ACHN (cell line): Measurements from ENCODE around the gene RSPO3.
"Not testable (repeated sequence)": the region's sequence is repeated elsewhere in the genome, so short reads cannot be mapped to it uniquely, and the experiment has no call there.

Experiments
- DNase-seq: peaks from one replicate; pipeline ENCODE4 v3.0.0-alpha.2; 2015
- in situ Hi-C: cut with HindIII; loops from 2 replicates; pipeline ENCODE4 v1.10.0; 2017; ENCODE audit warnings: low sequenced_read_pairs, low pct_ligation_motif_present, low pct_unique_long_range_greater_than_20kb

RSPO3 gene, protein sequence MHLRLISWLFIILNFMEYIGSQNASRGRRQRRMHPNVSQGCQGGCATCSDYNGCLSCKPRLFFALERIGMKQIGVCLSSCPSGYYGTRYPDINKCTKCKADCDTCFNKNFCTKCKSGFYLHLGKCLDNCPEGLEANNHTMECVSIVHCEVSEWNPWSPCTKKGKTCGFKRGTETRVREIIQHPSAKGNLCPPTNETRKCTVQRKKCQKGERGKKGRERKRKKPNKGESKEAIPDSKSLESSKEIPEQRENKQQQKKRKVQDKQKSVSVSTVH

DNA sequence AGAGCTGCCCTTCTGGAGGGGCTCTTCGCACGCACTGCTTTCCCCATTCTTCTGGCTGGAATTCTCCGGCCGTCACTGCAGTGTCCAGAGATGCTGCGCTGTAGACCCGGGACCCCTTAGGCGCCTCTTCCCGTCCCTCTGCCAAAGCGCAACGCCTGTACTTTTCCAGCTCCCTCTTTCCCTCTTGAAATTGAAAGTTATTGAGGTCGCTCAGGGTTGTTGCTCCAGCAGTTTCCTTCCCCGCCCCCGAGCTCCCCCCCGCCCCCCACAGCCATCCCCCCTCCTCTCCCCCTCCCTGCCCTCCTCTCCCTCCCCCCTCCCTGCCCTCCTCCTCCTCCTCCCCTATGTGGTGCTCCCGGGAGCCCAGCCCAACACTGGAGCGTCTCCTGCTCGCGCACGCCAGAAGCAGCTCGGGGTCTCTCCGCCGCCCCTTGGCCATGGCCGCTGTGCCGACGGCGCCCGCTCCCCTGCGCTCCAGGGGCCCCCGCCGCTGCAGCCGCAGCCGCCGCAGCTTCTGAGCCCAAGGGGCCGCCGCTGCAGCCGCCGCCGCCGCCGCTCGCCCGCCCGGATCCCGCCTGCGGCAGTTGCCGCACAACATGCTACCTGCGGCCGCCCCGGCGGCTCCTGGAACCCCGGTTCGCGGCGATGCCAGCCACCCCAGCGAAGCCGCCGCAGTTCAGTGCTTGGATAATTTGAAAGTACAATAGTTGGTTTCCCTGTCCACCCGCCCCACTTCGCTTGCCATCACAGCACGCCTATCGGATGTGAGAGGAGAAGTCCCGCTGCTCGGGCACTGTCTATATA is at the start of gene RSPO3:
Gene RSPO3, plus strand, starts transcription at position 374 of the 804 bp plus-strand sequence. CDS start 522 bp downstream, outside the sequence.
- DNase-seq, result peak; percentile 37
- in situ Hi-C loops, result loop anchor here (25.0 kb wide), 1 partner anchor 306 kb away; no protein-coding TSS in a partner anchor

DNA sequence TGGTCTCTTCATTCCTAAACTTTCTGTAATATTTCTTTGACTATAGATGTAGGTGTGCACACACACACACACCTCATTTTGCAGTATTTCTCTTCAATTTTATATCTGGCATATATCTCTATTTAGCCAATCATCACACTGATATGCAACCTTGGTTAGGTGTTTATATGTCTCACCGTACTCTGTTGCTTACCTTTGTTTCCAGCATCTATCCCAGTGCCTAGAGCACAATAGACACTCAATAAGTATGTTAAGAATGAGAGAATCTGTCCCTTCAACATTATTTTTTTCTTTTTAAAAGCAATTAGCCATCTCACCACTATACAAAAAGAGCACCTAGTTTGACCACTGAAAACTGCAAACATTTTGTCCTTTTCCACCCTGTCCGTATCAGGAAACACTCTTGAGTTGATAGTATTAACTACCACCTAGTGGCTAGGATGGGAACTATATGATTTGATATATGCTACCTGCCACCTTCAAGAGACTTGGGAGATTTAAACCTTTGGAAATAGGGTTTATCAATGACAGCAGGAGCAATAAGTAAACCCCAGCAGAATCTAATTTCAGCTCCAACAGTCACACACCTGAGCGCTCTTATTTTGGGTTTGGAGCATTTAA is 48.7 kb upstream of the RSPO3 start:
- in situ Hi-C loops, result no loop called here
- peak; percentile 46 for DNase-seq

DNA sequence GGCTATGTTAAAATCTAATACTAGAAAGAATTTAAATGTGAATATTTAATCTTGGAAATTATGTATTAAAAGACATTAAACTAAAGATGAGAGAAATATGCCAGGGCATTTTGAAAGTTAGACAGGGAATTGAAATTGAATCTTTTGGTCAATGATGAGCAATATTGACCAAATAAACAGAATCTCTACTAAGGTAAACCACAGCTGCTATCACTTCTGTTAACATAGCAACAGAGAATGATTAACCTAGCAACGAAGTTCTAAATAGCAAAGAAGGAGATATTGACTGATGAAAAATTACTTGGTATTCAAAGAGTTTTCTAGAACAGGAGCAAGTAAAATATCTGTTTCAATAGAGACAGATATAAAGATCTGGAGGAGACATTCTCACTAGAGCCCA is 45.2 kb upstream of the RSPO3 start:
- DNase-seq, result no peak
- in situ Hi-C loops, result no loop called here

DNA sequence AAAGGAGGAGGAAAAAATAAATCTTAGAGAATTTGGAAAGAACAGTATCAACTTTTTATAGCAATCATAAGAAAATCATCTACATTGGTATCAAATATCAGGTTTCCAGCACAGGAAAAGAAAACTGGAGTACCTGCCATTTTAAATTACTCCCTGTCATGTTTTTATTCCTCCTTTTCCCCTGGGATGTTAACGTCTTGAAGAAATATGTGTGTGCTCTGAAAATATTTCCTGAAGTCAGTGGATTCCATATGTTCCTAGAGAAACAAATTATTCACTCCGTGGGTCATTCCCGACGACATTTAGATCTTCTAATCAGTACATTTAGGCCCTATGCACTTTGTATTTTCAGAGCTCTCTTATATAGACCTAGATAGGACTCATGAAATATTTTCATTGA is 42.0 kb upstream of the RSPO3 start:
- in situ Hi-C loops, result no loop called here

DNA sequence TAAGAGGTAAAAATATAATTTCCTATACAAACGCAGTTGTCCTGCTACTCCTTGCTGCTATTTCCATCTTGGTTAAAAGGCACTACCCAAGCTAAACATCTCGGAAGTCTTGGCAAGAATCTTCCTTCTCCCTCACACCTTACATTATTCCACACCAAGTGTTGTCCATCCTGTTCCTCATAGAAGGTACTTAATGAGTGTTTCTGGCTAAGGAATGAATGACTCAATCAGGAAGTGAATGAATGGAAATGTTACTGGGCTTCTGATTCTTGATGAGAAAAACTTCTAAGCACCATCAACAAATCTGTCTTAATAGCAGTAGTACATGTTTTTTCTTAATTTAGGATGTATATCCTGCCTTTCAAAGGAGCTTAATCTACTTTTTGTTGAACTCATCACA is 40.6 kb upstream of the RSPO3 start:
- in situ Hi-C loops, result no loop called here
- DNase-seq, result no peak

More for the DNA sequence above, 42.0 kb upstream of the RSPO3 start:
- no peak for DNase-seq

DNA sequence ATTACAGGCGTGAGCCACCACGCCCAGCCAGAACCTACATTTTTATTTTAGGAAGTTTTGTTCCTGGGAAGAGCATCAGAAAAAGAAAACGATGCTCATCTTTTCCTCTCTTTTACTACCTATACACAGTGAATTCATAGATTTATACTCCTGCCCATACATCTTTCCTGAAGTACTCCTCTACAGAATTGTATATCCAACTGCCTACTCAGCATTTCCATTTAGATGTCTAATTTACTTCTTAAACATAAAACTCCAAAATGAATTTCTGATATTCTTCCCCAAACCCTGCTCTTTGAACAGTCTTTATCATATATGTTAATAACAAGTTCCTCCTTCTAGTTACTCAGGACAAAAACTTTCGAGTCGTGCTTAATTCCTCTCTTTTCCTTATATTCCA is 39.8 kb upstream of the RSPO3 start:
- in situ Hi-C loops, result no loop called here
- no peak for DNase-seq

DNA sequence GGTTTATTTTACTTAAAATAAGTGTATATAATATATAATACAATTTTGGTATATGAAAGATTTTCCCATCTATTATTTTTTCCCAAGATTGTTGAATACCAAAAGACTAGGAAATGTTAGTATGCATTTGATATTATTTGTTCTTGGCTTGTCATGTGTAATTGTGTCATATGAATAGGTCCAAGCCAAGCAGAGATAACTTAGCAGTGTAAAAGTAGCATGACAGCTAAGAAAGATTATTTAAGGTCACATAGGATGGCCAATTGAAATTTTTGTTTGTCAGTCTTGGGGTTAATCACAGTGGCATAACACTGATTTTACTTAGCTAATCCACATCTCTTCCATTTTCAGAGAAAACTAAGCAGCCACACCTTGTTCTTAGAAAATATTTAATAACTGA is 38.8 kb upstream of the RSPO3 start:
- DNase-seq, result no peak
- in situ Hi-C loops, result no loop called here

DNA sequence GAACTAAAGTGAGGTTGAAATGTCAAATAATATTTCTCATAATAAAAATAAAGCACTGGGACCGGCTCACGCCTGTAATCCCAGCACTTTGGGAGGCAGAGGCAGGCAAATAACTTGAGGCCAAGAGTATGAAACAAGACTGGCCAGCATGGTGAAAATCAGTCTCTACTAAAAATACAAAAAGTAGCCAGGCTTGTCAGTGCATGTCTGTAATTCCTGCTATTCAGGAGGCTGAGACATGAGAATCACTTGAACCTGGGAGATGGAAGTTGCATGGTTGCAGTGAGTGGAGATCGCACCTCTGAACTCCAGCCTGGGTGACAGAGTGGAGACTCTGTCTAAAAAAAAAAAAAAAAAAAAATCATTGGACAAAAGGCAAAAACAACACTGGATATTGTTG is 38.4 kb upstream of the RSPO3 start:
- in situ Hi-C loops, result no loop called here
- DNase-seq, result no peak

DNA sequence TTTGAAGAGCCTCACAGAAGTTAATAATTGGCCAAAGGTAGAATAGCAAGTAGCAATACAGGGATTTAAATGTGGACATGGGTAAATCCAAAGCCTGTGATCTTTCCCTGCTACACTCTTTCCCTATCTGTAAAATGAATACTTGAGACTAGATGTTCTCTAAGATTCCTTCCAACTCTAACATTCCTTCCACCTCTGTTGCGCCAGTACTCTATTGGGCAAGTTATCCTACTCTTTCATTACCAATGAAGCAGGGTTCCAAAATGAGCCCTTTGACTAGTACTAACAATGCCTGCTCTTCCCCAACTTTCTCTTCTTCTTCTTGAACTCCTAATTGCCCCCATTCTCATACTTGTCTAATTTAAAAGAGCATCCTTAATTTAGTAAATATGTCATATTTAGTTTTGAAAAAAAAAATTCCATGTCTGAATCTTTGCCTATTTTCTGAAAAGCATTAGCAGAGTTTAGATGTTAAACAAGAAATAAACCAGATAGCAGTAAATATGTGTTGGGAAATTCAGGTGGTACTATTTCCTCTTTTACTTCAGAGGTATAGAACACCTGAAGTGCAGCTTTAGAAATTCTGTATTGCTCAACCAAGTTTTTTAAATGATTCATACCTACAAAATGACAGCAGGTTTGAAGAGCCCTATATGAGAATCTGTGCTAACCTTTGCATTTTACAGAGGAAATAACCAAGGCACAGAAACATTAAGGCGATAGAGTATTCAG is 35.1 kb upstream of the RSPO3 start:
- in situ Hi-C loops, result no loop called here
- DNase-seq, result no peak

DNA sequence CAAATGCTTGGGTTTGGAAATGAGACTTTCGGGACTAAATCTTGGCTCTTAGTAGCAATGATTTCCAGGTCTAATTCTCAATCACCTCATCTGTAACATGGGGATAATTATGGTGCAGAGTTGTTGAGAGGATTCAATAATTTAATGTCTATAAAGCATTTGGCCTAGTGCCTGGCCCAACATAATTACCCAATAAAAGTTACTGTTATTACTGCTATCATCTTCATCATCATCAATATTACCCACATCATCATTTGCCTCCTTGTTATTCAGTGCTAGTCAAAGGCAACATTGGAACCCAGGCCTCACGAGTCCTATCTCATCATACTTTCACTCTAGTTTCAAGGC is 34.5 kb upstream of the RSPO3 start:
- in situ Hi-C loops, result no loop called here
- no peak for DNase-seq

DNA sequence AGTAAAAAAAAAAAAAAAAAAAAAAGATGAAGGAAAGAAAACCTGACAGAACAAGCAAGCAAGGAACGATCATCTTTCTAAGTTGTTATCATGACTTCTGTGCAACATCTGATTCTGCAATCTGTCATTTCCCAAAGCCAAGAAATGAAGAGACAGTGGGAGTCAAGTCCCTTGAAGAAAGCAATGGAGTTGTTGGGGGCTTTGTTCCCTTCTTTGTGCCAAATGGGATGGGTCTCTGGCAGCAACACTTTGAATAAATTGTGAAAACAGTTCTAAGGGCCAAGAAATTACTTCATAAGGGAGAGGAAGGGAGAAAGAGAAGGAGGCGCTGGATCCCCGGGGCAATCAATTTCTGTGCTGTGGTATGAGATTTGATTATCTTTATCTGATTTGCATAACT is 33.3 kb upstream of the RSPO3 start:
- DNase-seq, result no peak
- in situ Hi-C loops, result no loop called here

DNA sequence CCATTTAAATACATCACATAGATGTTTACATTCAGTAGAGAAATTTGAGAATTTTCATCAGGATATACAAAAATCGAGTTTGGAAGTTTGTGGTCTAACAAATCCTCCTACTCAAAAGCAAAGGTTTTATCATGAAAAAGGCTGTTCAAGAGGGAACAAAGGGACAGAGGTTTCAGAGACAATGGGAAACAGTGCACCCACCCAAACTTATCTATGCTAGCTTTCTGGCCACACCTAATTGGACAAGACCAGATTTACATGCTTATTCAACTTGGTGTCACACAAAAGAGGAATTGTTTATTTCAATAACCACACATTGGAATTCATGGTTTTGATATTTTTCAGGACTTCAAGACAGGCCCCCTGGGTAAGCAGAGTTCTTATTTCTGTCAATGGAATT is 28.4 kb upstream of the RSPO3 start:
- in situ Hi-C loops, result no loop called here
- DNase-seq, result no peak

DNA sequence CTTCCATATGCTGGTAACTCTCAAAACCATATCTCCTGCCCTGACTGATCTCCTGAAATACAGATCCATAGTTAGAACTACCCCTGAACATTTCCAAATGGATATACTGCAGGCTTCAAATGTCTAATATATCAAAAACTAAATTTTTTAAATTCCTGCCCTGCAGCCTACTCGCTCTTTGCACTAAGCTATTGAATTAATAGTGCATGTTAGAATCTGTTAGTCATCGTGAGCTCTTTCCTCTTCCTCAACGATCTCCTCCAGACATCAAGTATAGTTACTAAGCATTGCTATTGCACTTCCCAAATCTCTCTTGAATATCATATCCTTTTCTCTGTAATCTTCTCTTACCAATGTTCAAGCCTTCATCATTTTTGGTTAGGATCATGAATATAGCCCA is 26.0 kb upstream of the RSPO3 start:
- in situ Hi-C loops, result no loop called here
- DNase-seq, result no peak

DNA sequence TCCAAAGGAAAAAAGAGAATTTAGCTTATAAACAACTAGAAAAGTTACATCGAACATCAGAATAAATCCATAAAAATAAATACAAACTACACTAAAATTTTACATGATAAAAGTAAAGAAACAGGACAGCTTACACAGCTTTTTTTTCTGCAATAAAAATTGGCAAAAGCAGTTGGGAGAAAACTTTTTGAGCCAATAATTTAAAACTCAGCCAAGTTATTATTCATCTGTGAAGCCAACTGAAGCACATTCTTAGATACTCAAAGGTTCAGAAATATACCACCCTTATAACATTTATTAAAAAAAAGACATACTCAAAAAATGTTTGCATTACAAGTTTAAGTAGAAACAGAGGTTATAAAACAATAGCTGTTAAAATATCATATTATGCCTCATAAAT is 23.7 kb upstream of the RSPO3 start:
- DNase-seq, result no peak
- in situ Hi-C loops, result no loop called here

DNA sequence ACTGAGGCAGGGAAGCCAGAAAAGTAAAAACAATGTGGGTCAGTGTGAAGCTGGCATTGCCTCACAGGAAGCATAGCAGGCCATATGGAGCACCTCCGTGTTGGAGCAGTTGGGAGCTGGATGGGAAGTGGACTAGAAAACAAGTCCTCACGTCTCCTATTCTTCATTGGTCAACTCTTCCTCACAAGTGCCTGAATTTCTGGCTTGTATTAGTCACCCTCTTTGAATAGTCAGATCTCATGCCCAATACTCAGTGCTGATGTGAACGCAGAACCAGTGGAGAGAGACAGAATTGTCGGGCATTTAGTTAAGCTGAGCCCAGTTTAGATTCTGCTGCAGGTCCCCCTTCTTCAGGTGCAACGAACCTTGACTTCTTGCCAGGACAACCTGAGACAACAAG is 22.3 kb upstream of the RSPO3 start:
- in situ Hi-C loops, result no loop called here
- no peak for DNase-seq

DNA sequence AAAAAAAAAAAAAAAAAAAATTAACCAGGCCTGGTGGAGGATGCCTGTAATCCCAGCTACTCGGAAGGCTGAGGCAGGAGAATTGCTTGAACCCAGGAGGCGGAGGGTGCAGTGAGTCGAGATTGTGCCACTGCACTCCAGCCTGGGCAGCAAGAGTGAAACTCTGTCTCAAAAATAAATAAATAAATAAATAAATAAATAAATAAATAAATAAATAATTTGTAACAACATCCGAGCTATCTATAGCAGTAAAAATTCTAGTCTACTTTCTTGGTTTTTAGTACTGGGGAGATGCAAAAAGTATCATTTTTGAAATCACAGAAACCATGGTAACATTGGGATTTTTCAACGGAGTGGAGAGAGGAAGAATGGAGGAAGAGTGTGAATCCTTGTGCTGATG is 21.0 kb upstream of the RSPO3 start:
- in situ Hi-C loops, DNase-seq: not testable (repeated sequence)

DNA sequence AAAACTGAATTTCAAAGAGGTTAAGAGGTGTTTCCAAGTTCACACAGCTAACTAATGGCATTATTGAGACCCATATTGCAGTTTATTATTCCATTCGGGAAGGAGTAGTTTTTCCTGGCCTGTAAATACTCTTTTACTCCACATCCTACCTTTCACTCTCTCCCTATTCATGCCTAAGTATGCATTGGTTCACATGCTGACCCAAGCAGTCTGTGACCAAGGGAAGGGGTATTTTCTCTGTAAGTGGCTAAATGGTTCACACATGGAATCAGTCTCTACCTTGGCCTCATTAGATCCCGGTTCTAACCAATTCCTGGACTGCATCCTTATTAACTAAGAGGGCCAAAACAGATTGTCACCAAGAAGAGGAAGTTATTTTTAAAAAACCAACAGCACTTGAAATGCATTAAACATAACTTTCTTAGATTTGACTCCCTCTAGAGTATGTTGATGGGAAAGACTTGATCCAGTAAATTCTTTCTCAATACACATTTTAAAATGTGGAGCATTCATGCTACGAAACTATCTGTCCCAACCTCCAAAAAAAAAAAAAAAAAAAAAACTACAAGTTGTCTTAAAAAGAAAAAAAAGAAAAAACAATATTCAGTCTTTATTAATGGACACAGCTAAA is 17.8 kb upstream of the RSPO3 start:
- DNase-seq, result peak; percentile 29
- in situ Hi-C loops, result loop anchor here (25.0 kb wide), 1 partner anchor 288 kb away; no protein-coding TSS in a partner anchor

DNA sequence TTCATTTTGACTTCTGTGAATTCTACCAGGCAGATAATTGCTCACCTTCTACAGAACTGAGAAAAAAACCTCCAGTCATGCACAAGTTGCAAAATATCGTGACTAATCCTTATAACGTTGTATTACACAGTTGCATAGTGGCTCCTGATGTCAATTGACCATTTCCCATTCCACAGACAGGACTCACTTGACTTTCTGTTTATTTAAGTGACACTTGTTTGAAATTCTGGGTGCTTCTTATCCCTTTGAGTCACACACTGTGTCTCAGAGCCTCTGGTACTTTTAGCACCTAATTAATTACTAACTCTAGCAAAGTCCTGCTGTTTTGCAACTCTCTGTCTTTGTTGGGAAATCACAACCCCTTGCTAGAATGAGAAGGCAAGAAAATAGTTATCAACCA is 16.2 kb upstream of the RSPO3 start:
- in situ Hi-C loops, result loop anchor here (25.0 kb wide), 1 partner anchor 290 kb away; no protein-coding TSS in a partner anchor
- DNase-seq, result peak; percentile 43
